Activated effector memory CD4-positive, alpha-beta T cell treated with anti-CD3 and anti-CD28 coated beads, Interleukin-2, amount 50 U/mL, for 16 hours (primary cell): ENCODE results near the gene LNPEP.

ENCODE experiments used
- DNase-seq: peaks from one replicate; pipeline ENCODE4 v3.0.0-alpha.2; 2020

LNPEP gene

GRCh38 chr5:96963267-96963666, 27.4 kb downstream of the LNPEP start:
- DNase-seq: no peak

GRCh38 chr5:96966801-96967200, 30.9 kb downstream of the LNPEP start:
- no peak for DNase-seq

GRCh38 chr5:96967400-96967799, 31.5 kb downstream of the LNPEP start:
- no peak for DNase-seq

GRCh38 chr5:96968074-96968473, 32.2 kb downstream of the LNPEP start:
- DNase-seq: no peak

- no peak for DNase-seq
Measured at GRCh38 chr5:96968614-96969013, 32.7 kb downstream of the LNPEP start.

GRCh38 chr5:96969366-96969765, 33.5 kb downstream of the LNPEP start:
- DNase-seq: no peak

GRCh38 chr5:96972599-96973334, 36.9 kb downstream of the LNPEP start:
- DNase-seq: no peak

GRCh38 chr5:96973532-96974401, 37.9 kb downstream of the LNPEP start:
- DNase-seq: no peak

- no peak for DNase-seq
Measured at GRCh38 chr5:96975656-96976055, 39.8 kb downstream of the LNPEP start.

GRCh38 chr5:96977228-96977627, 41.3 kb downstream of the LNPEP start:
- no peak for DNase-seq

GRCh38 chr5:96978812-96979449, 43.1 kb downstream of the LNPEP start:
- no peak for DNase-seq

- DNase-seq: no peak
Measured at GRCh38 chr5:96984506-96985192, 48.8 kb downstream of the LNPEP start.

GRCh38 chr5:96986450-96986849, 50.6 kb downstream of the LNPEP start:
- DNase-seq: no peak

GRCh38 chr5:96990102-96990501, 54.2 kb downstream of the LNPEP start:
- DNase-seq: no peak

- no peak for DNase-seq
Measured at GRCh38 chr5:96991708-96992107, 55.8 kb downstream of the LNPEP start.

- no peak for DNase-seq
Measured at GRCh38 chr5:96993760-96994159, 57.9 kb downstream of the LNPEP start.

- no peak for DNase-seq
Measured at GRCh38 chr5:96994493-96994892, 58.6 kb downstream of the LNPEP start.

GRCh38 chr5:96995419-96995818, 59.5 kb downstream of the LNPEP start:
- DNase-seq: no peak

- DNase-seq: no peak
Measured at GRCh38 chr5:96997265-96997859, 61.5 kb downstream of the LNPEP start.

- DNase-seq: no peak
Measured at GRCh38 chr5:96999856-97000255, 64.0 kb downstream of the LNPEP start.

- no peak for DNase-seq
Measured at GRCh38 chr5:97000391-97000790, 64.5 kb downstream of the LNPEP start.

GRCh38 chr5:97002983-97003382, 67.1 kb downstream of the LNPEP start:
- DNase-seq: no peak
